CD4-positive, alpha-beta T cell treated with Interleukin-6 for 4 hours (primary cell): ENCODE data around the gene HBS1L.

Experiments
- DNase-seq: peaks from one replicate; pipeline ENCODE4 v3.0.0-alpha.2; 2020; ENCODE audit warnings: mixed read lengths

The HBS1L gene

DNA sequence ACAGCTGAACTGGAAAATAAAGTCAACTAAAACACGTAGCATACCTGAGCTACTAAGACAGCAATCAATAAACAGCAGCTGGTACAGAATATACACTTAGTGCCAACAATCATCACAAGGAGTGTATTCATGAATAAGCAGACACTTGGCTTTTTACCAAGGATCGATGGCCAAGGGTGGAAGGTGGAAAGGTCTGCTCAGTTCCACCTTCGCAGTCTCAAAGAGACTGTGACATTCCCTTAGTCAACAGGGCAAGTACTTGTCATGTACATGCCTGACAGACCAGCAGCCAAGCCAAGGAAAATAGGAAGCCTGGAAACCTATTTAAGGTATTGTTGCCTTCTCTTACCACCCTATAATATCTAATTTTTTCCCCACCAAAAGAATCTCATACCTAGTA is 21.4 kb downstream of the HBS1L start:
- DNase-seq, result no peak

- DNase-seq, result peak; percentile 26
Observed at GRCh38 chr6:135030532-135031178, 24.0 kb downstream of the HBS1L start.

- peak; percentile 14 for DNase-seq
Observed at GRCh38 chr6:135030056-135030473, 24.6 kb downstream of the HBS1L start.

DNA sequence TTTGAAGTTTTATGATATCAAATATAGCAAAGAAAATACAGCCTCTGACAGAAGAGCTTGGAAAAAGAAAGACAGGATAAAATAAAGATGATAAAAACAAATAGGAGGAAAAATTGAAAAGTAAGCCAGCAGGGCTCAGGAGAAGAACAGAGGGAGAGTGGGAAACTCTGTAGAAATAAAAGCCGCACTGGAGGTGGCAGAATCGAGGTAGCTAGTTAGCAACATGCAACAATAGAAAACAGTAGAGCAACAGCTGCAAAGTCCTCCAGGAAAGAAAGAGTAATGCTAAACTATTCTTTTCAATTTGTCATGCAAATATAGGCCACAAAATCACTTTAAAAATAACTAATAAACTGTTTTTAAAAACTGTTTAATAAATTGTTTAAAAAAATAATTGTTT is 28.8 kb downstream of the HBS1L start:
- no peak for DNase-seq

DNA sequence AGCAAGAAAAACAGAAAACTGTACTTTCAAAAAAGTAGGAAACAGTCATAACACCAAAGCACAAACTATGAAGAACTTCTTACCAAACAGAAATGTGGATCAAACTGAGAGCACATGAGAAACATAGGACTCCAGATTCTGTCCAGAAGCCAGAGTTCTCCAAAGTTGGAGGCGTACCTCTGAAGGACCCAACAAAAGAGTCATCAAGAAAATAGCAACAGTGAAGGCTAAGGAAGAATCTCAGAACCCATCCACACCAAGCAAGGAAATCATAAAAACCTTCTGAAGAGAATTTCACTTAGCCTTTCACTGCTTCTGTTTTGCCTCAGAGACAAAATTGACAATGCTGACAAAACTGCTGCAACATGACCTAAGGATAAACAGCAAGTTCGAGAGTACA is 29.4 kb downstream of the HBS1L start:
- no peak for DNase-seq

DNA sequence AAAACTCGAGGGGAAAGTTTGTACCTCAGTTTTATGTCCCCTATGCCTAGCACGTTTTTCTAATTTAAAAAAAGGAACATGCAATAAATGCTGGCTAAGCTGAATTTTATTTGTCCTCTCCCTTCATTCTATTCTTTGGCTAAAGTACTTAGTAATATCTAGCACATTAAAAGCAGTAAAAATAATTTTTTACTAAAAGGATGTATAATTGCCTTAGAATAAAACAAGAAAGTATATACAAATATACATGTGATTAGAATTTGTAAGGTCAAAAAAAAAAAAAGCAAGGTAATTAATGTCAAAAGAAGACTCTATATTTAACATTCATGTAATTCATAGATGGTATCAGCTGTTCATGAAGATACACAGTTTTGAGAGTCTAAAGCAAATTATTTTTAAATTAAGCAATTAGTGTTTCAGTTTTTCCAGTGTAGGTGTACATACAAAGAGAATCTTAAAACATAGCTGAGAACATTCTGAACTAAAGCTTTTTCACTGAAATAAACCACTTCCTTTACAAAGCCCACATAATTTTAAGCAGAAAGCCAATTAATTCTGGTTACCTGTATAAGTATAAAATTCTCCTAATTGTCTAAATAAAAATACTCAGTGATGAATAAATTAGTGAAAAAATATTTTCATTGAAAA is 32.4 kb downstream of the HBS1L start:
- no peak for DNase-seq

DNA sequence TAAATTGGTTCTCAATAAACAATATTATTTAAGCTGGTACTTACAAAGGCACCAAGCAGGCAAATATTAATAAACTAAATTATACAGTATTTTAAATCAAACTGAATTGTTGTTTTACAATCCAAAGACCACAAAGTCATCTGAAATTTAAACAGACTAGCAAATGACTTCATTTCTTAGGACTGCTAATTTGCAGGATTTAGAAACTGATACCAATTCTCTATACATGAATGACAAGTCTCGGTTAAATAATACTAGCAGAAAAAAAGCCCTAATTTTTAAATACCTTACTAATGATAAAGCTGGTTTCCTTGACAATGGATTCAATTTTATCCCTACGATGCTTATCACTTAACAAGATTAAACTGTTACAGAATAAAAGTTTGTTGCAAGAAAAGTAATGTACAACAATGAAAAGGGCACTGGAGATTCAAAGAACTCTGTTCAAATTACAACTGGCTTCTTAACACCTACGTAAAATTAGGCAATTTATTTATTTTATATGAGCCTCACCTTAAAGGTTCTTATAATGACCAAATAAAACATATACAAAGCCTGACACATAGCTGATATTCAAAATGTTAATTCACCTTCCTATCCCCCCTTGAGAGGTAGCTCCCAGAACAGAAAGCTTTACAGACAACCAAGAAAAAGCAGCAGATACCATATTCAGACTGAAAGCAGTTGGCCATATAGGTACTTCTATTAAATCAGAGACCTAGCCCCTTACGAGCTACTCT is 33.1 kb downstream of the HBS1L start:
- DNase-seq, result no peak

DNA sequence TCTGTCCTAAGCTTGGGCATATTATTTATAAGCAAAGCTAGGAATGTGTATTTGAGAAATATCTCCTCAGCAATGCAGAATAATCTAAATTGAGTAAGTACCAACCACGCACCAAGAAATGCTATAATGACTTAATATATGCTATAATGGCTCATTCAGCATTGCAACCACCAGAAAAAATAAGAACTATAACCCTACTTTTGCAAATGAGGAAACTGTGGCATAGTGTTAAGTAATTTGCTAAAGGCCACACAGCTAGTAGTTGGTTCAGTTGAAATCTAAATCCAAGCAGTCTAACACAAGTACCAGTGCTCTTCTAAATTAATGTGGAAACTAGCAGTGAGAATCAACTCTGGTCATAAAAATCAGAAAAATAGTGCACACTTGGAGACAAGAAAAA is 35.7 kb downstream of the HBS1L start:
- DNase-seq, result no peak

GRCh38 chr6:135018052-135018451 is 36.6 kb downstream of the HBS1L start:
- no peak for DNase-seq

DNA sequence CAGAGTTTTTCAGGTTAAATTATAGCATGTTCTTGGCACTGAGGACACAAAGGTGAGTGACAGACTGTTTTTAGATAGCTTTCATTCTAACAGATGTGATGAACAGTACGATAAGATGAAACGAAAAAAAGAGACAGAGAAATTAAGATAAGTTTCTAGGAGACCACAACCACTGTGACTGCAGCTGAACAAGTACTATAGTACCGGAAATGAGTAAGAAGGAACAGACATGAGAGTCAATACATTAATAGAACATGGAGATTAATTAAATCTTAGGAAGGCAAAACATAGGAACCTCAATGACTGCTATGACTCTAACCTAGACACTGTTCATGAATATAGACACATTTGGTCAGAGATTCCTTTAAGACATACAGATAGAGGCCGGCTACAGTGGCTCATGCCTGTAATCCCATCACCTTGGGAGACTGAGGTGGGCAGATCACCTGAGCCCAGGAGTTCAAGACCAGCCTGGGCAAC is 40.2 kb downstream of the HBS1L start:
- DNase-seq, result peak; percentile 34

DNA sequence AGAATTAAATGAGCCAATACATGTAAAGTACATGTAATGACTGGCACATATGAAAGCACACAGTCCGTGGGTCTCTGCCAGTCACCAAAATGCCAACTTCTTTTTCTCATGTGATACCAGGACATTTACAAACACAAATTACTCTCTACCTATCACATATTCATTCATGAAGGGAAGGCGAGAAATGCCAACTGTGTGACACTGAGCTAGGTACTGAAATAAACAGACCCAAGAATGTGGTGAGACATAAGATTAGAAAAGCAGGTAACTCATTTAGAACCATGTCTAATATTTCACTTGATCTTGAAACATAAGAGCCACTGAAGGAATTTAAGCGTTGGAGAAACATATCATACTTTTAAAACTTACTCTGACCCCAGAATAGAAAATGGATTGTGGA is 41.4 kb downstream of the HBS1L start:
- no peak for DNase-seq

- DNase-seq, result no peak
Observed at GRCh38 chr6:135012764-135013163, 41.9 kb downstream of the HBS1L start.

DNA sequence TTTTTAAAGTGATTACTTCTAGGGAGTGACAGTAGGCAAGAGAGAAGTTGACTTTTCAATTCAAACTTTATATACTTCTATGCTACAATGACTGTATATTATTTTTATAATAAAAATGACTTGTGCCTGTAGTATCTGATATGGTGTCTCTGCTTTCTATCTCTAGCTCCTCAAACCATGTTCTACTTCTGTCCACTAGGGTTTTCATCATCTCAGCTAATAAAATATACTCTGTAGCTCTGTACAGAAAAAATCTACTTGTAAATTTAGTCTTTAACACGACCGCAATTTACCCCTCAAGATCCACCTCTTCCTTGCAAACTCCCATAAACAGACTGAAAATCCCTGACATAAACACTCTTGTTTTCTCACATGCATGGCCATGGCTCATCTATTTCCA is 42.3 kb downstream of the HBS1L start:
- DNase-seq, result no peak

GRCh38 chr6:135008941-135009290 is 45.7 kb downstream of the HBS1L start:
- no peak for DNase-seq

GRCh38 chr6:135008072-135008940 is 46.3 kb downstream of the HBS1L start:
- peak; percentile 15 for DNase-seq

- no peak for DNase-seq
Observed at GRCh38 chr6:135006386-135006914, 48.2 kb downstream of the HBS1L start.

- DNase-seq, result no peak
Observed at GRCh38 chr6:135004399-135004798, 50.2 kb downstream of the HBS1L start.

- no peak for DNase-seq
Observed at GRCh38 chr6:135002974-135003703, 51.5 kb downstream of the HBS1L start.

DNA sequence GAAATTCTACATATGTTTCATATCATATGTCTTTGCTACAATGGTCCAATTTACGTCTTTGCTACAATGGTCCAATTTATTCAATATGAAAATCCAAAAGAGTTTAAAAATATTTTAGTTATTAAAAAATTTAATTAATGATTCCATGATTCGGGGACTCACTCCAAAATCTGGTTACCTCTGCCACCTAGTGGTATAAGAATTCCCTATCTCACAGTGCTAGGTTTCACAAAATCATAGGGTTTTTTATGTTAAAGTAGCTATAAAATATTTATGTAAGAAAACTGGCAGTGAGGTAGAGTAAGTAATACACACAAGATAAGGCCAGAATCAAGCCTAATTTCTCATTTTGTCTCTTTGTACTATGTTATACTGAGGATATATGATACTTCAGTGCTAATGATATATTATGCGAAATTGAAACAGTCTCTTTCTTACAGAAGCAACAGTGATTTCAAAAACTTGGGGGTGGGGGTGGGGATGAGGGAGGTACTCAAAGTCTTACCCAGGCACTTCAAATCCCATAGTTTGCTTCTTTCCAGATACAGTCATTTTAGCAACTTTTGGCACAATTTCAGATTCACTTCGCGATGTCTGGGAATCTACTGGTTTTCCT is 52.3 kb downstream of the HBS1L start:
- DNase-seq, result no peak

DNA sequence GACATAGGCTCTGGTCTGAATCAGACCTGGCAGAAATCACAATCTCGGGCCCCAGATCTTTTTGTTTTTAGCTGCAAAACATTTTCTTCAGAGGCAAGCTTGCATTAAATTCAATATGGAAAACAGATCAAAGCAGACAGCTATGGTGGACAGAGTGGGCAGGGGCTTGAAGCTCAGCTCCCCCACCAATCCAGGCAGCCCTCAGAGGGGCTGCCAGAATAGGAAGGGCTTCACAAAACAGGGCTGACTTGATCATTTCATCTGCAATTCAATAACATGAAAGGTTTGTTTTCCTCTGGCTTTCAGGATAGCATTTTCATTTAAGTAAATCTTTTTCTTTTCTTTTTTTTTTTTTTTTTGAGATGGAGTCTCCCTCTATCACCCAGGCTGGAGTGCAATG is 55.5 kb downstream of the HBS1L start:
- DNase-seq, result no peak

- no peak for DNase-seq
Observed at GRCh38 chr6:134997133-134997995, 57.3 kb downstream of the HBS1L start.
